Measurements from ENCODE around the gene ERMP1.
"Not testable (repeated sequence)": the region's sequence is repeated elsewhere in the genome, so short reads cannot be mapped to it uniquely, and the experiment has no call there.

Gene ERMP1

DNA sequence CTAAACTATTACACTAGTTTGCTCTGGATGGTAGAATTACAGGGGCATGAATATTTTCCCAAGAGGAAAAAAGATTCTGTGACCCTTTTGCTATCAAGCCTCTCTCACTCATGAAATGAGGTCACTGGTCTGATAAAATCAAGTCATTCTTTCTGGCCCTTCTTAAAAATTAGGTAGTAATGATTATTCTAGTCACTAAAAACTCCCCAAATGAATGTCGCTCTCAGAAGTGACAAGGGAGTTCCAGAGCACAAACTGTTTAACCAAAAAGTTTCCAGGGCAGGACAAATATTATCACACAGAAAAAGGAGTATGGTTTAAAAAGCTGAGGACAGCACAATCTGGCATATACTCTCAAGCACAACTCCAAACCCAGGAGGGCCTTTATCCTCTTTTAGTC, 12.5 kb downstream of the ERMP1 start:
- DNase-seq (ENCODE audit: low read depth in 2 of 2), result no peak

- DNase-seq (ENCODE audit: low read depth in 2 of 2), result no peak
Measured at GRCh38 chr9:5819174-5819573, 13.7 kb downstream of the ERMP1 start.

DNA sequence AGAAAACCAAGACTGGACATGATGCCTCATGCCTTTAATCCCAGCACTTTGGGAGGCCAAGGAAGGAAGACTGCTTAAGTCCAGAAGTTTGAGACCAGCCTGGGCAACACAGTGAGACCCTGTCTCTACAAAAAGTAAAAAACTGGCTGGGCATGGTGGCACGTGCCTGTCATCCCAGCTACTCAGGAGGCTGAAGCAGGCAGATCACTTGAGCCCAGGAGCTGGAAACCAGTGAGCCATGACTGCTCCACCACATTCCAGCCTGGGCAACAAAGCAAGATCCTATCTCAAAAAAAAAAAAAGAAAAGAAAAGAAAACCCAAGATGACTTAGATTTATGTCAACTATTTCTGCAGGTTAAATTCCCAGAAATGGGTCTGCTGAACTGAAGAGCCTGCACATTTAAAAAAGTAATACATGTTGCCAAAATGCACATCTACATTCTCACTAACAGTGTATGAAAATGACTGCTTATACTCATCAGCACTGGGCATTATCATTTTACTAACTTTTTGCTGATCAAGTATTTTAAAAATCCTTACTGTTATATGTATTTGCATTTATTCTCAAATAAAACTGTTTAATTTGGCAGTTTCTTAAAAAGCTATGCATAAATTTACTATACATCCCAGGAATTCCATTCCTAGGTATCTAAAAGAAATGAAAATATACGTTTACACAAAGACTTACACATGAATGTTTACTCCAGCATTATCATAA, 14.3 kb downstream of the ERMP1 start:
- DNase-seq (ENCODE audit: low read depth in 2 of 2), result no peak

DNA sequence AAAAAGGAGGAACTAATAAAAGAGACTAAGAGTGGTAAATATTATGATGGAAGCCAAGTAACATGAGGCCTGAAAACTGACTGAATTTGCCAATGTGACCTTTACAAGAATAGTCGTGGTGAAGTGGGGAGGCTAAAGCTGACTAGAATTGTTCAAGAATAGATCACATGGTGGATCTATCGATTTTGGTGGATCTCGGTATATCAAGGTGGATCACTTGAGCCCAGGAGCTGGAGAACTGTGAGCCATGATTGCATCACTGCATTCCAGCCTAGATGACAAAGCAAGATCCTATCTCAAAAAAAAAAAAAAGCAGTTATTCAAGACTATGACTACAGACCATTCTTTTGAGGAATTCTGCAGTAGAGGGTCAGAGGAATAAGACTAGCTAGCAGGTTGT, 15.1 kb downstream of the ERMP1 start:
- DNase-seq (ENCODE audit: low read depth in 2 of 2), result no peak

GRCh38 chr9:5815461-5815860, 17.5 kb downstream of the ERMP1 start:
- DNase-seq (ENCODE audit: low read depth in 2 of 2), result no peak

DNA sequence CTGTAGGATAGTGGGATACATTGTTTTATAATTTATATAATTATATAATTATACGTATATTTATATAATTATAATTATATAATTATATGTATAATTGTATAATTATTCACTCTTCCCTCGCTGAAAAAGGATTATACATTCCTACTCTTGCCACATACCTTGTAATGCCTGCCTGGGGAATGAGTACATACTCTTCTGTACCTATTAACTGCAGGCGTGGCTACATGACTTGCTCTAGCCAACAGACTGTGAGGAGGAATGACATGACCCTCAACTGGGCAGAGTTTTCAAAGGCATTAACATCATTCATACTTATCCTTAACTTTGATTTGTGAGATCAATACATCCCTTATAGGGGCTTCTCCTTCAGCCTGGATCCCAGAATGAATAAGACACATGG, 19.1 kb downstream of the ERMP1 start:
- no peak for DNase-seq (ENCODE audit: low read depth in 2 of 2)

DNA sequence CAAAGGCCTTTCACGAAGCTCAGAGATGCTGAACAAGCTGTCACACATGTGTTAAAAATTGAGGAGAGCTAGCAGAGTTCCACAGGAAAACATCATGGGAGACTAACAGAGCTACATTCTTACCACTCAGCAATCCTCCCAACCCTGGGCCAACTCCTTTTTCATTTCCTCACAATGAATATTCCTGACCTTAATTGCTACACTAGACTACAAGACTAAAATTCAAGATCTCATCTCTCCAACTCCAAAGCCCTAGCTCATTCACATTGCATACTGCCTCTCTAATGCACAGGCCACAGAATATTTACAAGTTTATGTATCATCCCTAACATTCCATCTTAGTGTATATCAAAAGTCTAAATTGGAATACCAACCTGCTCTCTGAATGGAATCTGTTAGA, 21.2 kb downstream of the ERMP1 start:
- no peak for DNase-seq (ENCODE audit: low read depth in 2 of 2)

GRCh38 chr9:5805478-5805877, 27.4 kb downstream of the ERMP1 start:
- no peak for DNase-seq (ENCODE audit: low read depth in 2 of 2)

DNA sequence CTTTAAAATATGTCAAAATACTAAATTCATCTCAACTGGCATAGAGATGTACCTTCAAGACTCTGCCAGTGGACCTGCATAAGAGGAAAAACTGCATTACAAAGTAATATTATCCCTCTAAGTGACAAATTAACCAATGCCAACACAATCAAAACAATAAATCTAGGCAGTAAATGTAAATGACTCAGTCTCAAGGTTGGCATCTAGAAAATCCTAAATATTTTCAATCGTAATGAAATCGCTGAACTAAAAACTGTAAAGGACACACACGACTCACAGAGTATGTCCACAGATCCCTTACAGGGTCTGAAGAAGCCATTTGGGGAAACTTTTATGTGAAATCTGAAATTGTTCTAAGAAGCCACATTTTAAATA, 31.2 kb downstream of the ERMP1 start:
- DNase-seq (ENCODE audit: low read depth in 2 of 2), result no peak

DNA sequence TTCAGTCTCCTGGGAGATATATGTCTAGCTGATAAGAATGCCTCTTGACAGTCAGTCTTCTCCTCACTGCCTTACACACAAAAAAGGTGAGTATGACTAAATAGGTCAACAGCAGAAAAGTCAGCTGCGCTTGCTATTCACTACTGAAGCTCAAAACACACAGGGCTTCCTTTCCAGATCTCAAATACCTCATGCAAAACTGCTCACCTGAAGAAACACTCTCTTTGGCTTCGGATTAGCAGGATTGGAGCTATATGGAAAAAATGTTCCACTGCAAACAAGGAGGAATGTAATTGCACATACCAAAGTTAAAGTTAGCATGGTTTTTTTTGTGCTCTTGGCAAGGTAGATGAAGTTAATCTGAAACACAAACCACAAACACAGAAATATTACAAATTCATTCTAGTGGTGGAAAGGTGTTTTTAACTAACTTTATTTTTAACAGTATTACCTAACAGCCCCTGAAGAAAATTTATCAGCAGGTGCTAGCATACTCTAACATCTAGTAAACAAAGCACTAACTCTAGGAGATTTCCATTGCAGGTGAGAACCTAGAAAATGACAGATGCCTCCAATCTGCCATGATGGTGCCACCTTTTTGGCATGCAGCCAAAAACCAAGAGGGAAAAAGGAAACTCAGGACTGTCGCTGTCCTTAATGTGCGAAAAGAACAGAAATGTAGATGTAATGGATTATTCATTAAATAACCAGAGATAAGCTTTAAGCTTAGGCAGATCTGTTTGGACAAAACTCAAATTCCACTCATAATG, 31.8 kb downstream of the ERMP1 start:
- DNase-seq (ENCODE audit: low read depth in 2 of 2), result no peak

DNA sequence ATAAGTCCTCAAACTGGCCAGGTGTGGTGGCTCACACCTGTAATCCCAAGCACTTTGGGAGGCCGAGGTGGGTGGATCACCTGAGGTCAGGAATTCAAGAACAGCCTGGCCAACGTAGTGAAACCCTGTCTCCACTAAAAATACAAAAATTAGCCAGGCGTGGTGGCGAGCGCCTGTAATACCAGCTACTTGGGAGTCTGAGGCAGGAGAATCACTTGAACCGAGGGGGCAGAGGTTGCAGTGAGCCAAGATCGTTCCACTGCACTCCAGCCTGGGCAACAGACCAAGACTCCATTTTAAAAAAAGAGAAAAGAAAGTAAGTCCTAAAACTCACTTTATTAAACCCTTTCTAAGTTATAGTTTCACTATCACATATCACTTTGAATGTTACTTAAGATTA, 32.5 kb downstream of the ERMP1 start:
- not testable (repeated sequence) for DNase-seq (ENCODE audit: low read depth in 2 of 2)

GRCh38 chr9:5799314-5799713, 33.6 kb downstream of the ERMP1 start:
- DNase-seq (ENCODE audit: low read depth in 2 of 2), result no peak

DNA sequence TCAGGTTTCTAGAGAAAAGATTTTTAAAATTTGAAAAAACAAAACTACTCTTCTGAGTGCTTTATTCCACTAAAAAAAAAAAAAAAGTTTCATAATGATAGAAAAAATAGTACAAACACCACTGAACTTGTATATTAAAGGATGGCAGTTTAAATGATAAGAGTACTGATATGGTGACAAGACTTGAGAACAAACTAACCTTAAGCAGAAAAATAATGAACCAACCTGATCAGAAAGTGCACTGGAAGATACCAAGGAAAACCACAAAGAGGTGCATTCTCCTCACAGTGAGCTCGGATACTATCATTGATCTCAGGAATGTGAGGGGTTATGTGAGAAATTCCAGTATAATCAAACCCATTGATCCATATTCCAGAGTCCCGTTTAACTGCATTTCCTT, 34.3 kb downstream of the ERMP1 start:
- DNase-seq (ENCODE audit: low read depth in 2 of 2), result no peak

- no peak for DNase-seq (ENCODE audit: low read depth in 2 of 2)
Measured at GRCh38 chr9:5796298-5796697, 36.6 kb downstream of the ERMP1 start.

- no peak for DNase-seq (ENCODE audit: low read depth in 2 of 2)
Measured at GRCh38 chr9:5793812-5794211, 39.1 kb downstream of the ERMP1 start.

- no peak for DNase-seq (ENCODE audit: low read depth in 2 of 2)
Measured at GRCh38 chr9:5791870-5792269, 41.0 kb downstream of the ERMP1 start.

DNA sequence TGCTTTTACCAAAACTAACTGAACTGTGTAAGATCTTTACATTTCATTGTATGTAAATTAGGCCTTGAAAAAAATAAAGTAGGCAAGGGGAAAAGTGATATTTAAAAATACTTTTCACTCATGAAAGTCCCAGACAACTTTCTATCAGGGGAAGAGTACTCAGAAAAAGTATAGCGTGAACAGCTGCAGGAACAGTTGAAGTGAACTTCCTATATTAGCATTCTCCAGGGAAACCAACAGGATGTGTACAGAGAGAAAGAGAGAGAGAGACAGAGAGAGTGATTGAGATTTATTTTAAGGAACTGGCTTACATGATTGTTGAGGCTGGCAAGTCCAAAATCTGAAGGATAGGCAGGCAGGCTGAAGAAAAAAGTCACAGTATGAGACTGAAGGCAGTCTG, 42.0 kb downstream of the ERMP1 start:
- DNase-seq (ENCODE audit: low read depth in 2 of 2), result no peak

DNA sequence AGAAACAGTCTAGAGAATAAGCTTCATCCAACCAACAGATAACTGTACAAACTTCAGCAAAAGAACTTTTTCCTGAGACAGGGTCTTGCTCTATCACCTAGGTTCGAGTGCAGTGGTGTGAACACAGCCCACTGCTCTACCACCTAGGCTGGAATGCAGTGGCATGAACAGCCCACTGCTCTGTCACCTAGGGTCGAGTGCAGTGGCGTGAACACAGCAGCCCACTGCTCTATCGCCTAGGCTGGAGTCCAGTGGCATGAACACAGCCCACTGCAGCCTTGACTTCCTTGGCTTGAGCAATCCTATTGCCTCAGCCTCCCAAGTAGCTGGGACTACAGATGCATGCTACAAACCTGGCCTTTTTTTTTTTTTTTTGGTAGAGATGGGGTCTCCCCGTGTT, 43.4 kb downstream of the ERMP1 start:
- no peak for DNase-seq (ENCODE audit: low read depth in 2 of 2)

GRCh38 chr9:5787759-5788302, 45.1 kb downstream of the ERMP1 start:
- DNase-seq (ENCODE audit: low read depth in 2 of 2), result no peak

DNA sequence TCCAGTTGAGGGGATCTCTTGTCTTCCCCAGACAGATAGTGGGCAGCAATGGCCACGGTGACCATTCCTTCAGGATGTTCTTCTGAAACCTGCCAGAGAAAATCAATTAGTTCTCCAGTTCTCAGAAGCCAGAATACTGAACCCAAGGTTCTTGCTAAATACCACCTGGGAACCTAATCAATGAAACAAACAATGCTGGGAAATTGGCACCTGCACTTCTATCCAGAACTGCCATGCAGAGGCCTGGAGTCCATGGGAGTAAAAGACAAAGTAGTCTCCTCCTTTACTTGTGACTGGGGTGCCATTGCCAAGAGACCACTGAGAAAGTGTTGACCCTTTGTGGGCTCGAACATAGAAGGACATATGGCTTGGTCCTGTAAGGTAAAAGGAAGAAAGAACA, 45.7 kb downstream of the ERMP1 start:
- DNase-seq (ENCODE audit: low read depth in 2 of 2), result no peak

- no peak for DNase-seq (ENCODE audit: low read depth in 2 of 2)
Measured at GRCh38 chr9:5786370-5787127, 46.4 kb downstream of the ERMP1 start.

DNA sequence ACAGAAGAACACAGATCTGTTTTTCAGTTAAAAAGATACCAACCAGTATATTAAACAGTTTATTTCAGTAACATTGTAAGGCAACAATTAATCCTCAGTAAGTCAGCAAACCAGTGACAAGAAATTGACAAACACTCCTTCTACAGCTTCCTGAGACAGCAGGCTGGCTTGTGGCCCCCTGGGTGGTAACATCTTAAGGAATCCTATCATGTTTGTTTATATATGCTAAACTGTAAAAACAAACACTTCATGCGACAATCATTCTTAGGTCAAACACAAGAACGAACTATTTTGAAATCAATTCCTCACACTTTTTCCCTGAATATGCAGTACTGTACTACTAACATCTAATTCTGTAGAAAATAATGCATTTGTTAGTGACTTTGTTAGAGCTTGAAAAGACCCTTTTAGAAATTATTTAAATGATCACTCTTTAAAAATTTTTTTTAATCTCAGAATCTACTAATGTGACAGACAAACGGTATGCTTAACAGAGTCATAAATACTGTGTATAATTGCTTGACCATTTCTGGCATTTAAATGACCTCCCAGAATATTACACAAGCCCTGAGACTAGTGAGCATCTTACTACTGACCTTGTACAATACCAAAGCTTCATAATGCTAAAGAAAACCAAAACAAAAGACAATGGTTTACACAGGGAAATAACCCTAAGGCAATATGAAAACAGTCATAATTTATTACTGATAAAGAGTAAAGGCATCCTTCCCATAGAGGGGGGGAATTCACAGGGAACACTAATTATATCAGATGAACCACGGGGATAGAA, 48.2 kb downstream of the ERMP1 start:
- no peak for DNase-seq (ENCODE audit: low read depth in 2 of 2)
